Measurements from ENCODE around the gene OGFOD3.

OGFOD3 gene

GRCh38 chr17:82390015-82390859, 28.1 kb downstream of the OGFOD3 start:
- H3K4me3 Mint-ChIP-seq = no peak overlapping the region
- no peak for DNase-seq
- peaks cover 10% of the 10 kb centered on the region for H3K27me3 Mint-ChIP-seq (ENCODE audit: low read depth, poor library complexity)
- H3K9me3 Mint-ChIP-seq = no peaks in the 10 kb centered on the region
- no peak for TF ChIP-seq CTCF (IDR thresholded peaks at IDR 0.05)
- no peak overlapping the region for H3K27ac Mint-ChIP-seq
- peaks cover 57% of the 10 kb centered on the region for H3K4me1 Mint-ChIP-seq
- H3K36me3 Mint-ChIP-seq (ENCODE audit: low read depth) = peaks cover 27% of the 10 kb centered on the region

- no peak for DNase-seq
- H3K4me1 Mint-ChIP-seq = peaks cover 55% of the 10 kb centered on the region
- TF ChIP-seq CTCF (IDR thresholded peaks at IDR 0.05) = no peak
- peaks cover 22% of the 10 kb centered on the region for H3K36me3 Mint-ChIP-seq (ENCODE audit: low read depth)
- H3K27me3 Mint-ChIP-seq (ENCODE audit: low read depth, poor library complexity) = peaks cover 9% of the 10 kb centered on the region
- no peaks in the 10 kb centered on the region for H3K9me3 Mint-ChIP-seq
- no peak overlapping the region for H3K4me3 Mint-ChIP-seq
- no peak overlapping the region for H3K27ac Mint-ChIP-seq
Observed at GRCh38 chr17:82389379-82389778, 29.0 kb downstream of the OGFOD3 start.

GRCh38 chr17:82388922-82389283, 29.5 kb downstream of the OGFOD3 start:
- H3K9me3 Mint-ChIP-seq = no peaks in the 10 kb centered on the region
- no peak for DNase-seq
- no peak overlapping the region for H3K4me3 Mint-ChIP-seq
- H3K27me3 Mint-ChIP-seq (ENCODE audit: low read depth, poor library complexity) = peaks cover 6% of the 10 kb centered on the region
- H3K4me1 Mint-ChIP-seq = peaks cover 51% of the 10 kb centered on the region
- no peak for TF ChIP-seq CTCF (IDR thresholded peaks at IDR 0.05)
- peaks cover 17% of the 10 kb centered on the region for H3K36me3 Mint-ChIP-seq (ENCODE audit: low read depth)
- H3K27ac Mint-ChIP-seq = no peak overlapping the region

GRCh38 chr17:82388223-82388921, 30.0 kb downstream of the OGFOD3 start:
- Mint-ChIP-seq H3K36me3 (ENCODE audit: low read depth) (peaks cover 12% of the 10 kb centered on the region), H3K4me3 (no peak overlapping the region), H3K27ac (no peak overlapping the region), H3K9me3 (no peaks in the 10 kb centered on the region), H3K27me3 (ENCODE audit: low read depth, poor library complexity) (peaks cover 6% of the 10 kb centered on the region), H3K4me1 (peaks cover 50% of the 10 kb centered on the region)
- DNase-seq = no peak
- TF ChIP-seq CTCF (IDR thresholded peaks at IDR 0.05) = no peak

- TF ChIP-seq CTCF (IDR thresholded peaks at IDR 0.05) = no peak
Observed at GRCh38 chr17:82387705-82388106, 30.7 kb downstream of the OGFOD3 start.

More at GRCh38 chr17:82387705-82388106, 30.7 kb downstream of the OGFOD3 start:
- Mint-ChIP-seq H3K9me3 (no peaks in the 10 kb centered on the region), H3K27me3 (ENCODE audit: low read depth, poor library complexity) (peaks cover 6% of the 10 kb centered on the region), H3K4me3 (no peak overlapping the region), H3K36me3 (ENCODE audit: low read depth) (peaks cover 6% of the 10 kb centered on the region), H3K4me1 (peaks cover 43% of the 10 kb centered on the region), H3K27ac (no peak overlapping the region)
- DNase-seq = no peak
